Tongue (tissue), 2 donors: Measurements from ENCODE around the gene KCNN3. TPM values are rescaled to one million over a fixed set of nuclear protein-coding genes. Genes with fewer than 3 reads are reported as not detected.
A peak's percentile ranks its signal among the peaks of the same experiment; 100 is the strongest.
"Not testable (repeated sequence)": the region's sequence is repeated elsewhere in the genome, so short reads cannot be mapped to it uniquely, and the experiment has no call there.

ENCODE experiments used
- DNase-seq: peaks from one replicate; pipeline ENCODE4 v3.0.0-alpha.2; 2015
- total RNA-seq: library from RNA; depleted of rRNA; stranded (reverse); fragments of >200 nt; gene quantifications from one replicate; pipeline ENCODE4 v1.2.3, GENCODE V29; 2014

The KCNN3 gene
- total RNA-seq, 1 donor from 2014 or later = 10.8 TPM

- no peak for DNase-seq
Observed at GRCh38 chr1:154703170-154703569, 166.9 kb downstream of the KCNN3 start.

- DNase-seq = peak; percentile 24
Observed at GRCh38 chr1:154698320-154699096, 171.6 kb downstream of the KCNN3 start.

GRCh38 chr1:154697710-154698109 is 172.4 kb downstream of the KCNN3 start:
- DNase-seq = no peak

- no peak for DNase-seq
Observed at GRCh38 chr1:154696456-154696855, 173.6 kb downstream of the KCNN3 start.

- DNase-seq = peak; percentile 17
Observed at GRCh38 chr1:154695985-154696384, 174.1 kb downstream of the KCNN3 start.

- DNase-seq = no peak
Observed at GRCh38 chr1:154694995-154695394, 175.1 kb downstream of the KCNN3 start.

- no peak for DNase-seq
Observed at GRCh38 chr1:154689083-154689482, 181.0 kb downstream of the KCNN3 start.

GRCh38 chr1:154686507-154686906 is 183.6 kb downstream of the KCNN3 start:
- DNase-seq = no peak

- no peak for DNase-seq
Observed at GRCh38 chr1:154683820-154684219, 186.3 kb downstream of the KCNN3 start.

- no peak for DNase-seq
Observed at GRCh38 chr1:154682254-154682653, 187.8 kb downstream of the KCNN3 start.

GRCh38 chr1:154677844-154678243 is 192.2 kb downstream of the KCNN3 start:
- DNase-seq = not testable (repeated sequence)

- DNase-seq = not testable (repeated sequence)
Observed at GRCh38 chr1:154676847-154677246, 193.2 kb downstream of the KCNN3 start.

GRCh38 chr1:154674456-154674855 is 195.6 kb downstream of the KCNN3 start:
- not testable (repeated sequence) for DNase-seq

- not testable (repeated sequence) for DNase-seq
Observed at GRCh38 chr1:154672245-154672644, 197.8 kb downstream of the KCNN3 start.

- DNase-seq = not testable (repeated sequence)
Observed at GRCh38 chr1:154671412-154671811, 198.7 kb downstream of the KCNN3 start.

GRCh38 chr1:154670310-154671270 is 199.5 kb downstream of the KCNN3 start:
- not testable (repeated sequence) for DNase-seq

GRCh38 chr1:154669464-154670282 is 200.4 kb downstream of the KCNN3 start:
- DNase-seq = peak; percentile 89

GRCh38 chr1:154666051-154666790 is 203.9 kb downstream of the KCNN3 start:
- no peak for DNase-seq

GRCh38 chr1:154664331-154665002 is 205.6 kb downstream of the KCNN3 start:
- no peak for DNase-seq

- peak; percentile 45 for DNase-seq
Observed at GRCh38 chr1:154663471-154664060, 206.5 kb downstream of the KCNN3 start.
